WERI-Rb-1 (cell line): Measurements from ENCODE around the gene SMIM36.
"Not testable (repeated sequence)": the region's sequence is repeated elsewhere in the genome, so short reads cannot be mapped to it uniquely, and the experiment has no call there.

Experiments
- DNase-seq: peaks from one replicate; pipeline ENCODE4 v3.0.0-alpha.2; 2020
- H3K27ac ChIP-seq: fragments of 250-450 bp; sonication (Bioruptor Pico); 2 replicates; pipeline ENCODE4 v1.5.1; 2020; ENCODE audit warnings: mild to moderate bottlenecking, moderate library complexity
- H3K27me3 ChIP-seq: fragments of 250-450 bp; sonication (Bioruptor Pico); 2 replicates; pipeline ENCODE4 v1.5.1; 2021; ENCODE audit warnings: mild to moderate bottlenecking, low read depth, moderate library complexity; ENCODE audit not compliant: insufficient read depth, severe bottlenecking
- H3K36me3 ChIP-seq: fragments of 250-450 bp; sonication (Bioruptor Pico); 2 replicates; pipeline ENCODE4 v1.5.1; 2020; ENCODE audit warnings: mild to moderate bottlenecking, moderate library complexity
- H3K4me3 ChIP-seq: 2 replicates; pipeline ENCODE4 v1.5.1; 2011; ENCODE audit warnings: low read depth, mild to moderate bottlenecking, control low read depth, low read length
- H3K9me3 ChIP-seq: fragments of 250-450 bp; sonication (Bioruptor Pico); 2 replicates; pipeline ENCODE4 v1.5.1; 2021; ENCODE audit warnings: mild to moderate bottlenecking, moderate library complexity; ENCODE audit not compliant: severe bottlenecking
- TF ChIP-seq, protein P1 (sequence below): IDR thresholded peaks from 2 replicates; pipeline ENCODE4 v1.5.1; 2011; ENCODE audit warnings: low read depth, mild to moderate bottlenecking, control low read depth, inconsistent platforms, low read length

Gene SMIM36

DNA sequence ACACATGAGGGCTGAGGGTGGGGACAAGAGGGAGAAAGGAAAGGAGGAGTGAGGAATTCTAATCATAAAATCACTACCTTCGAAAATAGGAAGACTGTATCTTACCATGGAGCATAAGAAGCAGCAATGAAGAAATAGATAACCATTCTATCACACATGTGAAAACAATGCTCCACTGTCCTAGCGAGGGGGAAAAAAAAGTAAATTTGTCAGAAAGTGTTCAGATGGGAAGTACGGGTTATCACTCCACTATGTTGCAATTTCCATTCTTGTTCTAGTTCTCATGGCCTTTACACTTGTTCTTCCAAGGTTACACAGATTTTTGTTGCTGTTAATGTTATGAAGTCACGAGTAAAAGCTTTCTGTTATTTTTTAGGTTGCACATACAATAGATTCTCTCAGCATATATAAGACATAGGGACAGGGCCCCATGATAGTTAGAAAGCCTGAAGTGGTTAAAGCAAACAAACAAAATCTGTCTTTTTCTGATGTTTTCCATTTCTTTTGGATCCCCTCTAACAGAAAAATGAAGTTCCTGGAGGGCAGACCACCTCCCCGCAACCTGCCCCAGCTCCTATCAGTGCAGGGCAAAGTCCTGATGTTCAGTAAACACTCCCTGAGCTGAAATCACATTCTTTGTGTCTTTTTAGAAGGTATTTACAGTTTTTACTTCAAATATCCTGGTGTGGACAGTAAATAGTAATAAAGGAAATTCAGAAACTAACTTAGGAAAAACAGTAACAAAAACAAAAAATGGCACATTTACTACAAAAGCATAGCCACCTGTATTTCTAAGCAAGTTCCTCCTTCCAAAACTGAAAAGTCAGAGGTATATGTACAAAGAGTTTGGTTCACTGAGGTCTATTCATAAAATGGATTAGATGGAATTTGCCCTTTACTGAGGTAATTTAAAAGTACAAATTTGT, 103.3 kb downstream of the SMIM36 start:
- no peak overlapping the region for H3K27ac ChIP-seq
- no peak for DNase-seq
- H3K36me3 ChIP-seq, result peaks cover 85% of the 10 kb centered on the region
- H3K4me3 ChIP-seq, result no peak overlapping the region
- H3K27me3 ChIP-seq, result no peaks in the 10 kb centered on the region
- H3K9me3 ChIP-seq, result no peaks in the 10 kb centered on the region
- TF ChIP-seq, protein P1, sequence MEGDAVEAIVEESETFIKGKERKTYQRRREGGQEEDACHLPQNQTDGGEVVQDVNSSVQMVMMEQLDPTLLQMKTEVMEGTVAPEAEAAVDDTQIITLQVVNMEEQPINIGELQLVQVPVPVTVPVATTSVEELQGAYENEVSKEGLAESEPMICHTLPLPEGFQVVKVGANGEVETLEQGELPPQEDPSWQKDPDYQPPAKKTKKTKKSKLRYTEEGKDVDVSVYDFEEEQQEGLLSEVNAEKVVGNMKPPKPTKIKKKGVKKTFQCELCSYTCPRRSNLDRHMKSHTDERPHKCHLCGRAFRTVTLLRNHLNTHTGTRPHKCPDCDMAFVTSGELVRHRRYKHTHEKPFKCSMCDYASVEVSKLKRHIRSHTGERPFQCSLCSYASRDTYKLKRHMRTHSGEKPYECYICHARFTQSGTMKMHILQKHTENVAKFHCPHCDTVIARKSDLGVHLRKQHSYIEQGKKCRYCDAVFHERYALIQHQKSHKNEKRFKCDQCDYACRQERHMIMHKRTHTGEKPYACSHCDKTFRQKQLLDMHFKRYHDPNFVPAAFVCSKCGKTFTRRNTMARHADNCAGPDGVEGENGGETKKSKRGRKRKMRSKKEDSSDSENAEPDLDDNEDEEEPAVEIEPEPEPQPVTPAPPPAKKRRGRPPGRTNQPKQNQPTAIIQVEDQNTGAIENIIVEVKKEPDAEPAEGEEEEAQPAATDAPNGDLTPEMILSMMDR, result no peak

DNA sequence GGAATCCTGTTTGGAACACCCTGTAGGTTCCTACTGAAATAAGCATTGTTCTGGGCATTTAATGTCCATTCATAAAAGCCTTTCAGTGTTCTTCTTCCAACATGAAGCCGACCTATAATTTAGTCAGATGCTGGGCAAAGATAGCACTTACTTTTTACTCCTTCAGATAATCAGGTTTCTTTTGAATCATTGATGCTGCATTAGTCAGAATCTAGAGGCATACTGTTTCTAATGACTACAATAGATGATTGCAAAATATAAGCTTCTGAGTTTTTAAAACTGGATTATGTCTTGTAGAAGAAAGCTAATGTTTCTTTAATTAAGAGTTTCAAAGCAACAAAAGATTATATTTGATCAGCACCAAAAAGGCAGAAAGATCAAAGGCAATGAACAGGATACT, 105.7 kb downstream of the SMIM36 start:
- no peaks in the 10 kb centered on the region for H3K27me3 ChIP-seq
- no peak overlapping the region for H3K4me3 ChIP-seq
- peaks cover 79% of the 10 kb centered on the region for H3K36me3 ChIP-seq
- H3K9me3 ChIP-seq, result no peaks in the 10 kb centered on the region
- no peak for DNase-seq
- no peak overlapping the region for H3K27ac ChIP-seq
- TF ChIP-seq, protein P1, result no peak

DNA sequence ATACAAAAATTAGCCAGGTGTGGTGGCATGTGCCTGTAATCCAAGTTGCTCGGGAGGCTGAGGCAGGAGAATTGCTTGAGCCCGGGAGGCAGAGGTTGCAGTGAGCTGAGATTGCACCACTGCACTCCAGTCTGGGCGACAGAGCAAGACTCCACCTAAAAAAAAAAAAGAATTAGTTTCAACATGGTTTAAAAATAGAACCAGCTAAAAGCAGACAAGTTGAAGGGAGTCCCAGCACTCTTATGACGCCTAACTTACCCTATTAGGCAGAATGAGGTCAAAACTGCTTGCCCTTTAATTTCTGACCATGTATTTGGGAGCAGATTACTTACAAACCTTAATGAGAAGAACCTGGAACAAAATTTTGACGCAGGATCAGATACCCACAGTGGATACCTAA, 107.1 kb downstream of the SMIM36 start:
- H3K36me3 ChIP-seq, result peaks cover 72% of the 10 kb centered on the region
- DNase-seq, H3K27ac ChIP-seq, H3K9me3 ChIP-seq, H3K4me3 ChIP-seq, H3K27me3 ChIP-seq: not testable (repeated sequence)

DNA sequence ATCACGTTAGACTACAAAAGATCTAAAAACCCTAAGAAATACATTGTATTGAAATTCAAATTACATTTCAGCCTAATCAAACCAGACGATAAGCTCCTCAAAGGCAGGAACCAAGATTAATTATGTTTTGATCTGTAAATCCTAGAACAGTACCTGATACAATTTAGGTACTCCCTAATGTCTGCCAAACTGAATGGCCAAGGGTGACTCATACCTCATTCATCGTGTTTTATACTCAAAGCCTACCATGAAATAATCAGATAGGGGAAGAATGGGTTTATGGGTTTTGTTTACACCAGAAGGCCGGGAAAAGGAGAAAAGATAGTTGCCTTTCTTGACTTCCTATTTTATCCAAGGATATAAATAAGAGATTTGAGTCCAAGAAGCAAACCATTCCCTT, 108.9 kb downstream of the SMIM36 start:
- Histone ChIP-seq H3K4me3 (no peak overlapping the region), H3K27ac (no peak overlapping the region), H3K27me3 (no peaks in the 10 kb centered on the region), H3K9me3 (no peaks in the 10 kb centered on the region), H3K36me3 (peaks cover 55% of the 10 kb centered on the region)
- no peak for DNase-seq
- TF ChIP-seq, protein P1, result no peak
